GM13976 (cell line): Measurements from ENCODE around the gene HIGD1A.

Source experiments
- DNase-seq: peaks from one replicate; pipeline ENCODE4 v3.0.0; 2012; ENCODE audit warnings: low spot score
- in situ Hi-C: fragments of 300-500 bp; cut with MboI; formaldehyde crosslinking; loops from one replicate; pipeline ENCODE4 v1.12.0; 2022; ENCODE audit warnings: low sequenced_read_pairs, mixed read lengths, inconsistent platforms; ENCODE audit not compliant: unreplicated experiment
- TF ChIP-seq, protein P1 (sequence below): IDR thresholded peaks from 2 replicates; pipeline ENCODE4 v1.5.1; 2012; ENCODE audit warnings: borderline replicate concordance, mild to moderate bottlenecking; ENCODE audit not compliant: insufficient read depth; ENCODE audit errors: extremely low read depth, missing control alignments, control extremely low read depth

The HIGD1A gene

DNA sequence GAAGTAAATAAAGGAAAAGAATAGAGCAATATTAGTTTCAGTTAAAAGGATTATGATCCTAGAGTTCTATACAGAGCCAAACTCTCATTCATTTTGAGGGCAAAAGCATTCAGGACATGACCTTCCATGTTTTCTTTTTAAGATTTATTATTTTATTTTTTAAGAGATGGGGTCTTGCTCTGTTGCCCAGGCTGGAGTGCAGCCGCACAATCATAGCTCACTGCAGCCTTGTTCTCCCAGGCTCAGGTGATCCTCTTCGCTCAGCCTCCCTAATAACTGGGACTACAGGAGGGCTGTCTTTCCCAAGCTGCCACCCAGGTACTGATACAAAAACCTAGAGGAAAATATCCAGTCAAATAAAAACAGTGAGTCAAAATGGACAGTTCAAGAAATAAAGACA lies 17.7 kb downstream of the HIGD1A start:
- no peak for DNase-seq
- TF ChIP-seq, protein P1, sequence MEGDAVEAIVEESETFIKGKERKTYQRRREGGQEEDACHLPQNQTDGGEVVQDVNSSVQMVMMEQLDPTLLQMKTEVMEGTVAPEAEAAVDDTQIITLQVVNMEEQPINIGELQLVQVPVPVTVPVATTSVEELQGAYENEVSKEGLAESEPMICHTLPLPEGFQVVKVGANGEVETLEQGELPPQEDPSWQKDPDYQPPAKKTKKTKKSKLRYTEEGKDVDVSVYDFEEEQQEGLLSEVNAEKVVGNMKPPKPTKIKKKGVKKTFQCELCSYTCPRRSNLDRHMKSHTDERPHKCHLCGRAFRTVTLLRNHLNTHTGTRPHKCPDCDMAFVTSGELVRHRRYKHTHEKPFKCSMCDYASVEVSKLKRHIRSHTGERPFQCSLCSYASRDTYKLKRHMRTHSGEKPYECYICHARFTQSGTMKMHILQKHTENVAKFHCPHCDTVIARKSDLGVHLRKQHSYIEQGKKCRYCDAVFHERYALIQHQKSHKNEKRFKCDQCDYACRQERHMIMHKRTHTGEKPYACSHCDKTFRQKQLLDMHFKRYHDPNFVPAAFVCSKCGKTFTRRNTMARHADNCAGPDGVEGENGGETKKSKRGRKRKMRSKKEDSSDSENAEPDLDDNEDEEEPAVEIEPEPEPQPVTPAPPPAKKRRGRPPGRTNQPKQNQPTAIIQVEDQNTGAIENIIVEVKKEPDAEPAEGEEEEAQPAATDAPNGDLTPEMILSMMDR = no peak
- in situ Hi-C loops = no loop called here

DNA sequence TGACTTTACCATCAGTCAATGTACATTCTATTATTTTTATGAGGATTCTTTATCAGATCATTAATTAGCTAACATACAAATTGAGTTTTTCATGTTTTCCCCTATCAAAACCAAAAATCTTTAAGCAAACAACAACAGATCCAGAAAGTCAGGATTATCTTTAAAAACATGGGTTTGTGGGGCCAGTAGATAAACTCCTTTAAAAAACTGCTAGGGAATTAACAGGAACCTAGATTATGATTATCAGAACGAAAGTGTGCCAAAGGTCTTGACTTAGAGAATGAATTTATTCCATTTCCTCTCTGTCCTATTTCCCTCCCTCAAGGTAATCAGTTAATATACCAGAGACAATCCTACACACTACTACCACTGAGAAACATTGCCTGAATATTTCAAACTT lies 18.1 kb downstream of the HIGD1A start:
- TF ChIP-seq, protein P1 = no peak
- in situ Hi-C loops = no loop called here
- DNase-seq = no peak

DNA sequence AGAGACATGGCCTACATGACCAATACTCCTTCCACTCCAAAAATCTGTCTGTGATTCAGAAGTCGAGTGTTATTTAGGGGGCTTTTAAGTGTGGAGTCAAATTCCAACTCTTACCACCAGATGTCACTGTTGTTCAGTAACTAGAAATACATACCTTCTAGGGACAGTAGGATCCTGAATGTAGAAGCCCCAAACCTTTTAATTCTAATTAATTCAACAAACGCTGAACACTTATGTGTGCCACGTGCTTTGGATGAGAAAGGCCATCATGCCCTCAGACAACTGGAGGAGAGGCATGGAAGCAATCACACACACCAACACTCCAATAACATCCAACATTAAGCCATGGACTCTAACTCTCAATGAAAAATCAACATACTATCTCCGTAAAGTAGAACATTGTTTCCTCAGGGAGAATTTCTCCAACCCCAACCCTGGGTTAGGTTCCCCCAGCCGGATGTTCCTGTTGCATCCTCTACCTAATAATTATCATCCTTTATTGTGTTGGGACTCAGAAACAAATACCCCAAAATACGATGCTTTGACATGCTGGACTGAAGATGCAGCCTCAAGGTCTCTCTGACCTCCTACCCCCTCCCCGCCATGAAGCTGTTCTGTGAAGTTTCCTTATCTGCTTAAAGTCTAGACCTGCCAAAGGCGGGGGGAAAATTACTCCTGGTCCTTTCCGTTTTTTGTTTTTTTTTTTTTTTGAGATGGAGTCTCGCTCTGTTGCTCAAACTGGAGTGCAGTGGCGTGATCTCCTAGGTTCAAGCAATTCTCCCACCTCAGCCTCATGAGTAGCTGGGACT lies 23.2 kb downstream of the HIGD1A start:
- DNase-seq = peak; percentile 69
- TF ChIP-seq, protein P1 = peak; percentile 36
- in situ Hi-C loops = no loop called here

DNA sequence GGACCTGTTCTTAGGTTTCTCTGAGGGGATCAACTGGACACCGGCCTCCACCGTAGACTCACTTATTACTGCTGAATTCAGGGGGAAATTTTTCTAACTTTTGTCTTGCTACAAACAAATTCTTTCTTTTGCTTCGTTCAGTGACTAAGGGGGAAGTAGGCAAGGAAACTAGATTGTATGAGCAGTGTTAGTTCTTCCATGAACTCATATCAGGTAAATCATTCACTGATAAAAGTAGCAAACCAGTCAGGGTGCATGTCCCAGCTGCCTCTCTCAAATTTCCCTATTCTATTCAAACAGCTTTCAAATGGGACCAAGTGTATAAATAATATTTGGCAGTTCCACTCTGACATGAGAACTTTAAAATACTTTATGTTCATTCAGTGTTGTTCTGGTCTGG lies 23.9 kb downstream of the HIGD1A start:
- DNase-seq = no peak
- in situ Hi-C loops = no loop called here
- TF ChIP-seq, protein P1 = no peak

DNA sequence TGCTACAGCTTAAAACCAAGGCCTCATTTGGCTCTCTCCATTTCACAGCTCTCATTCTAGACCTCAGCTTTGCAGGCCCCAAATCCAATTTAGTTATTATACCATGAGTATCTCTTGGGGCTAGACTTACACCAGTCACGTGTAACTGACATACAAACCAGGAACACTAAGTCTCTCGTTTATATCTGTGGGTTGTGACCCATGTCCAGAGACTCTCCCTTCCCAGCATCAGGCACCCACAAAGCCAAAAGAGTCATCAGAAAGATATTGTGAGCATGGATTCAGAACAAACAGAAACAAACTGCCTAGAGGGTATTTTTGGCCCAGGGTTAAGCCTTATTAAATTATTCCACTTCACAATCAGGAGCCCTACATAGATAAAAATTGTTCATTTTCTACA lies 25.6 kb downstream of the HIGD1A start:
- TF ChIP-seq, protein P1 = no peak
- in situ Hi-C loops = no loop called here
- DNase-seq = no peak

DNA sequence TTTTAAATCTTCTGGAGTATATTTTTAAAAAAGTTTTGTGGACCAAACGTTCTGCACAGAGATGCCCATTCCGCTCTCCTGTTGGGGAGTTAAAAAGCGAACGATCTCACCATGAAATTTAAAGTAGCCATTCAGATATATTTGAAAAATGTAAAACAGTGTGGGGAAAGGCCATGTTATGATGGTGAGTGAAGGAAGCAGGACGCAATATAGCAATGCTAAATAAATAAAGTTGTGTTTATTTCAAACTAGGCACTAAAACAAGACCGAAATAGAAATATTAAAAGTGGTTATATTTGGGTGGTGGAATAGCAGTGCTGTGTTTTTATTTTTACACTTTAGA lies 30.9 kb downstream of the HIGD1A start:
- TF ChIP-seq, protein P1 = no peak
- DNase-seq = no peak
- in situ Hi-C loops = no loop called here
